Dedifferentiated amniotic fluid mesenchymal stem cell (primary cell): ENCODE results near the gene DDO.

Experiments used
- DNase-seq: peaks from one replicate; pipeline ENCODE4 v3.0.0-alpha.2; 2016; ENCODE audit errors: extremely low spot score

Gene DDO

GRCh38 chr6:110342759-110343158, 72.6 kb downstream of the DDO start:
- no peak for DNase-seq
